ENCODE results near the gene SLC29A4. TPM values are rescaled to one million over a fixed set of nuclear protein-coding genes. Genes with fewer than 3 reads are reported as not detected.
"Not testable (repeated sequence)": the region's sequence is repeated elsewhere in the genome, so short reads cannot be mapped to it uniquely, and the experiment has no call there.

Gene SLC29A4
- polyA plus RNA-seq, 3 donors, result 0.21 to 0.29 (median 0.26) TPM

DNA sequence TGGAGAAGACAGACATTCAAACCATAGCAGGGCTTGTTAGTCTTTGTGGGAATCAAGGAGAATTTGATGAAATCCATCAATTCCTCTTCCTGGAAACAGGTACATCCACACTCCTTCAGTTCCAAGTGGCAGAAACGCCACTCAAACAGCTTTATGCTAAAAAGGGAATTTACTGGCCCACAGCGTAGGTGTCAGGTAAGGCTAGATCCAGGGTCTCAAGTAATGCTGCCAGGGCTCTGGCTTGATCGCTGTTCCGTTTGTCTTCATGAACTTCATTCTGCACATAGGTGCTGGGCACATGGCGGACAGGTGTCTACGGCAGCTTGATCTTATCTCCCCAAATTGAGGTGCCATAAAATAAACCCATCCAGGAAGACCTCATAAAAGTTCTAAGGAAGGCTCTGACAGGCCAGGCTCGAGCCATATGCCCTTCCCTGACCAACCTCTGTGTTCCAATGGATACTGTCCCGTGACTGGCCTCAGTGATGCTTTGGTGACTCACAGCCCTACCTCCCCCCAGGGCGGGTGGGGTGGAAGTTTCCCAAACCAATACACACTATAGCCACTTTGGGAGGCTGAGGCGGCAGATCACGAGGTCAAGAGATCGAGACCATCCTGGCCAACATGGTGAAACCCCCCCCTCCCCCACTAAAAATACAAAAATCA, 12.6 kb upstream of the SLC29A4 start:
- intact Hi-C loops (cut with micrococcal nuclease); H3K4me3 ChIP-seq (replicated peaks in 1 of 3; ENCODE audit: low read depth in 2 of 3, low read length in 3 of 3); H3K27ac Mint-ChIP-seq; H3K27ac ChIP-seq (ENCODE audit: low read depth in 1 of 2, low read length in 2 of 2); DNase-seq; H3K9ac ChIP-seq (ENCODE audit: insufficient read depth, low read length, poor library complexity, severe bottlenecking); H3K9me3 ChIP-seq (replicated peaks in 1 of 2; ENCODE audit: control insufficient read depth in 1 of 2, insufficient read depth in 1 of 2, low read length in 2 of 2); H3K27me3 ChIP-seq (ENCODE audit: control insufficient read depth in 2 of 2, insufficient read depth in 2 of 2, low read length in 2 of 2); H3K36me3 Mint-ChIP-seq; H3K9me3 Mint-ChIP-seq; H3K4me1 ChIP-seq (ENCODE audit: control insufficient read depth in 1 of 2, insufficient read depth in 2 of 2, low read length in 2 of 2); H3K4me3 Mint-ChIP-seq; H3K79me2 ChIP-seq (ENCODE audit: insufficient read depth, low read length); H3K4me2 ChIP-seq (replicated peaks; ENCODE audit: extremely low read depth, low read length, poor library complexity, severe bottlenecking); H3K36me3 ChIP-seq (replicated peaks in 1 of 2; ENCODE audit: control insufficient read depth in 1 of 2, insufficient read depth in 2 of 2, low read length in 2 of 2); H4K20me1 ChIP-seq (ENCODE audit: insufficient read depth, low read length); H2AFZ ChIP-seq (ENCODE audit: insufficient read depth, low read depth, low read length, poor library complexity, severe bottlenecking): not testable (repeated sequence)
- peaks cover 15% of the 10 kb centered on the region for H3K4me1 Mint-ChIP-seq
- 96% methylated on average over 5 of the region's 12 CpGs for WGBS (ENCODE audit: insufficient coverage)
- H3K27me3 Mint-ChIP-seq (ENCODE audit: low read depth in 3 of 3), result peaks cover 0 to 10% (median 8%) of the 10 kb centered on the region in 3 donors

DNA sequence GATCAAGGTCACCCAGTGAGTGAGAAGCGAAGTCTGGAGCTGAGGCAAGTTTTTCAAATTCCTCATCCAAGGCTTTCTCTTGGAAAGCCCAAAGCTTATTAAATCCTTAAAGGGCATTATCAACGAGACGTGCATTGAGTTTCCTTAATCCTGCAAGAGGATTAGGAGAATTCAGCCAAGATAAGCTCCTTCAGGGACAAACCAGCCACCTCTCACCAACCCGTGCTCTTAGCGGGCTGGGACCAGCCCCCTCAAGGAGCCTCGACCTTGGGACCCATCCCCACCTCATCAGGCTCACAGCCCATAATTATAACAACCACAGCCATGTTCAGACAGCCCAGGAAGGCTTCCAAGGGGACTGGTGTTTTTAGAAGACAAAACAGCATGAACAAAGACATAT, 12.0 kb upstream of the SLC29A4 start:
- Mint-ChIP-seq H3K36me3 (no peaks in the 10 kb centered on the region), H3K9me3 (peaks cover 0 to 5% (median 0%) of the 10 kb centered on the region in 7 donors), H3K27me3 (ENCODE audit: low read depth in 3 of 3) (peaks cover 0 to 10% (median 8%) of the 10 kb centered on the region in 3 donors), H3K4me3 (no peak overlapping the region), H3K4me1 (peaks cover 15% of the 10 kb centered on the region), H3K27ac (no peak overlapping the region)
- Histone ChIP-seq H2AFZ (ENCODE audit: insufficient read depth, low read depth, low read length, poor library complexity, severe bottlenecking) (no peak overlapping the region), H4K20me1 (ENCODE audit: insufficient read depth, low read length) (no peaks in the 10 kb centered on the region), H3K9me3 (replicated peaks in 1 of 2; ENCODE audit: control insufficient read depth in 1 of 2, insufficient read depth in 1 of 2, low read length in 2 of 2) (no peaks in the 10 kb centered on the region), H3K4me1 (ENCODE audit: control insufficient read depth in 1 of 2, insufficient read depth in 2 of 2, low read length in 2 of 2) (peaks cover 3 to 9% of the 10 kb centered on the region in 2 donors), H3K36me3 (replicated peaks in 1 of 2; ENCODE audit: control insufficient read depth in 1 of 2, insufficient read depth in 2 of 2, low read length in 2 of 2) (no peaks in the 10 kb centered on the region), H3K4me3 (replicated peaks in 1 of 3; ENCODE audit: low read depth in 2 of 3, low read length in 3 of 3) (no peak overlapping the region), H3K27me3 (ENCODE audit: control insufficient read depth in 2 of 2, insufficient read depth in 2 of 2, low read length in 2 of 2) (no peaks in the 10 kb centered on the region), H3K9ac (ENCODE audit: insufficient read depth, low read length, poor library complexity, severe bottlenecking) (no peak overlapping the region), H3K4me2 (replicated peaks; ENCODE audit: extremely low read depth, low read length, poor library complexity, severe bottlenecking) (no peak overlapping the region), H3K79me2 (ENCODE audit: insufficient read depth, low read length) (no peaks in the 10 kb centered on the region), H3K27ac (ENCODE audit: low read depth in 1 of 2, low read length in 2 of 2) (no peak overlapping the region)
- DNase-seq, result no peak
- intact Hi-C loops (cut with micrococcal nuclease), result no loop called here
- 73% methylated on average over 4 of the region's 6 CpGs for WGBS (ENCODE audit: insufficient coverage)
- TF ChIP-seq CTCF (IDR thresholded peaks at IDR 0.05), result no peak

DNA sequence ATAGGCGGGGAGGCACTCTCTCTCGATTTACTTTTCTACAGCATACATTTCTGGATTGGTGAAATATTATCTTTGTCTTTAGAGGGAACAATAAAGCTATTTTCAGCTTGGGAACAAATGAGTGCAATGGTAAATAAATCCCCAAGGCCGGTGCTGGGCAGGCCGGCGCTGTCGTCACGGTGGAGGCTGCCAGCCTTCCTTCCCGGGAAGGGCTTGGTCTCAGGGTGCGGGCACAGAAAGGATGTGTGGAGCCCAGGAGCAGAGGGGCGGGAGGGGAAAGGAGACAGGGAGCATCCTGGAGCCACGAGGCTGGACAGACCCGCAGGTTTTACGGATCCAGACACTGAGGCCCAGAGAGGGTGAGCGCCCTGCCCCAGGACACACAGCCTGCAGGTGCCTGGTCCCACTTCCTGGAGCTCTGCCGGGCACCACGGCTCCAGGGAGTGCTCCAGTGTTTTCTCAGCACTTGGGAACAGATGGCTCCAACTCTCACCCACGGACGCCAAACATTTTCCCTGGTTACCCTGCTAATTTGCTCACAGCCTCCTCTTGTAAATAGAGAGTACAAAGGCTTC, 8.8 kb upstream of the SLC29A4 start:
- H3K36me3 ChIP-seq (replicated peaks in 1 of 2; ENCODE audit: control insufficient read depth in 1 of 2, insufficient read depth in 2 of 2, low read length in 2 of 2); H3K4me2 ChIP-seq (replicated peaks; ENCODE audit: extremely low read depth, low read length, poor library complexity, severe bottlenecking); H3K4me1 Mint-ChIP-seq; H3K36me3 Mint-ChIP-seq; H2AFZ ChIP-seq (ENCODE audit: insufficient read depth, low read depth, low read length, poor library complexity, severe bottlenecking); intact Hi-C loops (cut with micrococcal nuclease); H3K4me3 ChIP-seq (replicated peaks in 1 of 3; ENCODE audit: low read depth in 2 of 3, low read length in 3 of 3); H3K79me2 ChIP-seq (ENCODE audit: insufficient read depth, low read length); H3K9me3 ChIP-seq (replicated peaks in 1 of 2; ENCODE audit: control insufficient read depth in 1 of 2, insufficient read depth in 1 of 2, low read length in 2 of 2); H3K27ac Mint-ChIP-seq; H3K27ac ChIP-seq (ENCODE audit: low read depth in 1 of 2, low read length in 2 of 2); H3K27me3 ChIP-seq (ENCODE audit: control insufficient read depth in 2 of 2, insufficient read depth in 2 of 2, low read length in 2 of 2); H4K20me1 ChIP-seq (ENCODE audit: insufficient read depth, low read length); H3K4me3 Mint-ChIP-seq; H3K4me1 ChIP-seq (ENCODE audit: control insufficient read depth in 1 of 2, insufficient read depth in 2 of 2, low read length in 2 of 2); H3K9me3 Mint-ChIP-seq; H3K9ac ChIP-seq (ENCODE audit: insufficient read depth, low read length, poor library complexity, severe bottlenecking); DNase-seq: not testable (repeated sequence)
- H3K27me3 Mint-ChIP-seq (ENCODE audit: low read depth in 3 of 3), result peaks cover 4 to 12% (median 9%) of the 10 kb centered on the region in 3 donors
- WGBS (ENCODE audit: insufficient coverage), result 85% methylated on average over 11 of the region's 18 CpGs
